Duodenal mucosa (tissue), 2 donors: ENCODE data around the gene SAT2.
"Not testable (repeated sequence)": the region's sequence is repeated elsewhere in the genome, so short reads cannot be mapped to it uniquely, and the experiment has no call there.

Experiments
- H3K27ac ChIP-seq: one replicate; pipeline ENCODE4 v1.7.0; 2013; ENCODE audit warnings: low read depth, low read length
- H3K27me3 ChIP-seq, 2 donors: one replicate each; pipeline ENCODE4 v1.7.0; 2013; ENCODE audit warnings: low read length in 2 of 2, control low read depth in 1 of 2; ENCODE audit not compliant: insufficient read depth in 2 of 2, control insufficient read depth in 1 of 2
- H3K36me3 ChIP-seq, 2 donors: one replicate each; pipeline ENCODE4 v1.7.0; 2013; ENCODE audit warnings: low read length in 2 of 2, control low read depth in 1 of 2; ENCODE audit not compliant: insufficient read depth in 2 of 2, control insufficient read depth in 1 of 2
- H3K4me1 ChIP-seq, 2 donors: one replicate each; pipeline ENCODE4 v1.7.0; 2013; ENCODE audit warnings: low read length in 2 of 2, control low read depth in 1 of 2; ENCODE audit not compliant: insufficient read depth in 2 of 2, control insufficient read depth in 1 of 2
- H3K4me3 ChIP-seq, 2 donors: one replicate each; pipeline ENCODE4 v1.7.0; 2013; ENCODE audit warnings: low read length in 2 of 2, low read depth in 1 of 2
- H3K9ac ChIP-seq, 2 donors: one replicate each; pipeline ENCODE4 v1.7.0; 2013; ENCODE audit warnings: low read length in 2 of 2, low read depth in 1 of 2
- H3K9me3 ChIP-seq, 2 donors: one replicate each; pipeline ENCODE4 v1.7.0; 2013; ENCODE audit warnings: low read length in 2 of 2, control low read depth in 1 of 2; ENCODE audit not compliant: control insufficient read depth in 1 of 2

Gene SAT2

GRCh38 chr17:7620835-7621234, 6.8 kb downstream of the SAT2 start:
- Histone ChIP-seq H3K4me3 (no peak overlapping the region), H3K4me1 (no peaks in the 10 kb centered on the region), H3K9ac (no peak overlapping the region), H3K36me3 (no peaks in the 10 kb centered on the region), H3K27me3 (no peaks in the 10 kb centered on the region), H3K9me3 (no peaks in the 10 kb centered on the region), H3K27ac (no peak overlapping the region)

GRCh38 chr17:7618608-7619007, 9.0 kb downstream of the SAT2 start:
- H3K4me1 ChIP-seq = peaks cover 3 to 4% of the 10 kb centered on the region in 2 donors
- H3K9me3 ChIP-seq = no peaks in the 10 kb centered on the region
- H3K36me3 ChIP-seq = no peaks in the 10 kb centered on the region
- no peaks in the 10 kb centered on the region for H3K27me3 ChIP-seq
- H3K9ac ChIP-seq = no peak overlapping the region
- H3K4me3 ChIP-seq = no peak overlapping the region
- no peak overlapping the region for H3K27ac ChIP-seq

- Histone ChIP-seq H3K9ac (peak overlapping the region; percentile 20 to 28), H3K4me1 (peaks cover 18 to 24% of the 10 kb centered on the region in 2 donors), H3K4me3 (peak overlapping the region; percentile 62 to 69), H3K27ac (peak overlapping the region; percentile 69), H3K36me3 (peaks cover 0 to 7% of the 10 kb centered on the region in 2 donors), H3K9me3 (no peaks in the 10 kb centered on the region), H3K27me3 (no peaks in the 10 kb centered on the region)
Measured at GRCh38 chr17:7615265-7615747, 12.3 kb downstream of the SAT2 start.

- Histone ChIP-seq H3K27me3 (no peaks in the 10 kb centered on the region), H3K27ac (peak within 1 kb of the TSS; percentile 85), H3K36me3 (peaks cover 0 to 11% of the 10 kb centered on the region in 2 donors), H3K9ac (peak within 1 kb of the TSS; percentile 88 to 89), H3K4me3 (peak within 1 kb of the TSS; percentile 81 to 83), H3K4me1 (peaks cover 18 to 24% of the 10 kb centered on the region in 2 donors), H3K9me3 (no peaks in the 10 kb centered on the region)
Measured at GRCh38 chr17:7614425-7615264, 13.0 kb downstream of the SAT2 start, which contains the start of gene FXR2. TSS of gene FXR2 (minus strand) at chr17:7614897. CDS start at chr17:7614532, 365 bp downstream.

GRCh38 chr17:7613769-7614424, 13.7 kb downstream of the SAT2 start:
- Histone ChIP-seq H3K4me1 (peaks cover 18 to 24% of the 10 kb centered on the region in 2 donors), H3K27me3 (no peaks in the 10 kb centered on the region), H3K27ac (peak overlapping the region; percentile 85), H3K9ac (peak overlapping the region; percentile 88 to 89), H3K4me3 (peak overlapping the region; percentile 81 to 83), H3K36me3 (peaks cover 0 to 11% of the 10 kb centered on the region in 2 donors), H3K9me3 (no peaks in the 10 kb centered on the region)

GRCh38 chr17:7612294-7612640, 15.4 kb downstream of the SAT2 start:
- Histone ChIP-seq H3K27ac (no peak overlapping the region), H3K36me3 (peaks cover 0 to 11% of the 10 kb centered on the region in 2 donors), H3K4me1 (peaks cover 18 to 24% of the 10 kb centered on the region in 2 donors), H3K4me3 (no peak overlapping the region), H3K9me3 (no peaks in the 10 kb centered on the region), H3K9ac (no peak overlapping the region), H3K27me3 (no peaks in the 10 kb centered on the region)

GRCh38 chr17:7611635-7612293, 15.9 kb downstream of the SAT2 start:
- no peak overlapping the region for H3K4me3 ChIP-seq
- H3K9me3 ChIP-seq = no peaks in the 10 kb centered on the region
- peaks cover 18 to 24% of the 10 kb centered on the region in 2 donors for H3K4me1 ChIP-seq
- peaks cover 0 to 11% of the 10 kb centered on the region in 2 donors for H3K36me3 ChIP-seq
- no peak overlapping the region for H3K9ac ChIP-seq
- H3K27me3 ChIP-seq = no peaks in the 10 kb centered on the region
- no peak overlapping the region for H3K27ac ChIP-seq

GRCh38 chr17:7610641-7611040, 17.0 kb downstream of the SAT2 start:
- no peaks in the 10 kb centered on the region for H3K9me3 ChIP-seq
- H3K27ac ChIP-seq = no peak overlapping the region
- no peak overlapping the region for H3K4me3 ChIP-seq
- H3K27me3 ChIP-seq = no peaks in the 10 kb centered on the region
- no peak overlapping the region for H3K9ac ChIP-seq
- H3K4me1 ChIP-seq = peaks cover 18 to 24% of the 10 kb centered on the region in 2 donors
- H3K36me3 ChIP-seq = peaks cover 0 to 18% of the 10 kb centered on the region in 2 donors

- H3K36me3 ChIP-seq = peaks cover 16 to 51% of the 10 kb centered on the region in 2 donors
- H3K9ac ChIP-seq = no peak overlapping the region
- H3K27ac ChIP-seq = no peak overlapping the region
Measured at GRCh38 chr17:7606280-7606679, 21.3 kb downstream of the SAT2 start.

GRCh38 chr17:7597561-7597960, 30.1 kb downstream of the SAT2 start:
- not testable (repeated sequence) for H3K4me1 ChIP-seq, H3K27me3 ChIP-seq, H3K9me3 ChIP-seq, H3K9ac ChIP-seq, H3K27ac ChIP-seq, H3K4me3 ChIP-seq
- peaks cover 39 to 77% of the 10 kb centered on the region in 2 donors for H3K36me3 ChIP-seq

More at GRCh38 chr17:7606280-7606679, 21.3 kb downstream of the SAT2 start:
- H3K9me3 ChIP-seq = no peaks in the 10 kb centered on the region
- H3K4me3 ChIP-seq = no peak overlapping the region
- H3K27me3 ChIP-seq = no peaks in the 10 kb centered on the region
- H3K4me1 ChIP-seq = no peaks in the 10 kb centered on the region
